B cell (primary cell): Measurements from ENCODE around the gene C10orf53. TPM values are rescaled to one million over a fixed set of nuclear protein-coding genes. Genes with fewer than 3 reads are reported as not detected.
"Not testable (repeated sequence)": the region's sequence is repeated elsewhere in the genome, so short reads cannot be mapped to it uniquely, and the experiment has no call there.

ENCODE experiments used
- ATAC-seq: fragments of 200-7000 bp; cut with Tn5 transposase; one replicate; pipeline ENCODE4 v1.10.0; 2021; ENCODE audit warnings: low read depth, mild to moderate bottlenecking, moderate number of reproducible peaks, moderate library complexity
- CTCF ChIA-PET: fragments of 350-600 bp; sonication (Branson Sonifier 250); formaldehyde crosslinking; loops from one replicate; lab custom pipeline; 2021; ENCODE audit warnings: antibody characterized with exemption, inconsistent platforms; lab: Charles Lee
- POLR2A ChIA-PET: fragments of 350-600 bp; sonication (Branson Sonifier 250); formaldehyde crosslinking; loops from one replicate; lab custom pipeline; 2021; ENCODE audit warnings: antibody characterized with exemption; lab: Charles Lee
- DNase-seq: peaks from one replicate; pipeline ENCODE4 v3.0.0; 2013
- H2AFZ ChIP-seq: 2 replicates; pipeline ENCODE4 v1.6.1; 2012; ENCODE audit warnings: mild to moderate bottlenecking, low read depth, low read length; ENCODE audit not compliant: insufficient read depth, poor library complexity, severe bottlenecking
- H3K27ac ChIP-seq, 2 donors: 1 replicate in 1 of 2; 2 replicates in 1 of 2; pipeline ENCODE4 v1.5.1; 2012 to 2013; ENCODE audit warnings: low read length in 2 of 2, mild to moderate bottlenecking in 2 of 2, moderate library complexity in 1 of 2
- H3K27me3 ChIP-seq, 4 experiments: fragments of 200-600 bp in 1 of 4; sonication (generic) in 1 of 4; replicated peaks in 1 of 4; 1 replicate in 2 of 4; 2 replicates in 2 of 4; pipeline versions ENCODE4 v1.6.1 to v1.7.0; 2013 to 2016; ENCODE audit warnings: low read length in 3 of 4, mild to moderate bottlenecking in 2 of 4, mixed read lengths in 1 of 4, moderate library complexity in 1 of 4; ENCODE audit not compliant: insufficient read depth in 4 of 4, control insufficient read depth in 3 of 4; ENCODE audit errors: control extremely low read depth in 1 of 4
- H3K36me3 ChIP-seq, 2 experiments: replicated peaks in 1 of 2; 1 replicate in 1 of 2; 2 replicates in 1 of 2; pipeline versions ENCODE4 v1.6.1 to v1.7.1; 2013; ENCODE audit warnings: low read length in 1 of 2; ENCODE audit not compliant: insufficient read depth in 2 of 2, control insufficient read depth in 1 of 2; ENCODE audit errors: control extremely low read depth in 1 of 2, extremely low read depth in 1 of 2
- H3K4me1 ChIP-seq, 2 donors: fragments of 200-600 bp in 1 of 2; sonication (generic) in 1 of 2; 1 replicate in 1 of 2; 2 replicates in 1 of 2; pipeline versions ENCODE4 v1.5.1 to v1.6.1; 2013 to 2017; ENCODE audit warnings: low read length in 2 of 2; ENCODE audit not compliant: control insufficient read depth in 2 of 2, insufficient read depth in 2 of 2
- H3K4me2 ChIP-seq: replicated peaks from 2 replicates; pipeline ENCODE3; 2012; ENCODE audit warnings: mild to moderate bottlenecking, low read depth, low read length; ENCODE audit not compliant: poor library complexity, severe bottlenecking
- H3K4me3 ChIP-seq, 5 experiments: fragments of 200-600 bp in 1 of 5; sonication (generic) in 1 of 5; 1 replicate in 3 of 5; 2 replicates in 2 of 5; pipeline versions ENCODE4 v1.5.1 to v1.7.0; 2011 to 2016; ENCODE audit warnings: low read length in 4 of 5, mild to moderate bottlenecking in 4 of 5, low read depth in 2 of 5, control low read depth in 1 of 5, moderate library complexity in 1 of 5; ENCODE audit not compliant: insufficient read depth in 1 of 5; ENCODE audit errors: control extremely low read depth in 1 of 5, extremely low read depth in 1 of 5
- H3K79me2 ChIP-seq: fragments of 200-600 bp; sonication (generic); one replicate; pipeline ENCODE4 v1.6.0; 2016; ENCODE audit warnings: low read length; ENCODE audit not compliant: control insufficient read depth, insufficient read depth
- H3K9ac ChIP-seq: fragments of 200-600 bp; sonication (generic); 2 replicates; pipeline ENCODE4 v1.6.1; 2017; ENCODE audit warnings: mild to moderate bottlenecking, low read length, moderate library complexity
- H3K9me3 ChIP-seq, 3 donors: one replicate each; pipeline versions ENCODE4 v1.6.1 to v1.7.1; 2013; ENCODE audit warnings: low read length in 2 of 3; ENCODE audit not compliant: control insufficient read depth in 2 of 3, insufficient read depth in 1 of 3; ENCODE audit errors: control extremely low read depth in 1 of 3
- H4K20me1 ChIP-seq: 2 replicates; pipeline ENCODE4 v1.6.0; 2012; ENCODE audit warnings: mild to moderate bottlenecking, low read length; ENCODE audit not compliant: insufficient read depth, control insufficient read depth, poor library complexity, severe bottlenecking
- H3K27ac Mint-ChIP-seq: one replicate; pipeline ENCODE4 v1.8.0; 2021; ENCODE audit warnings: mixed read lengths
- H3K27me3 Mint-ChIP-seq: one replicate; pipeline ENCODE4 v1.8.0; 2021; ENCODE audit warnings: mixed read lengths
- H3K4me1 Mint-ChIP-seq: one replicate; pipeline ENCODE4 v1.8.0; 2021; ENCODE audit warnings: mixed read lengths
- H3K4me3 Mint-ChIP-seq: one replicate; pipeline ENCODE4 v1.8.0; 2021; ENCODE audit warnings: mixed read lengths
- H3K9me3 Mint-ChIP-seq: one replicate; pipeline ENCODE4 v1.8.0; 2022; ENCODE audit warnings: mixed read lengths; ENCODE audit not compliant: insufficient read depth
- CTCF ChIP-seq: fragments of 200-600 bp; IDR thresholded peaks from one replicate; pipeline ENCODE4 v1.8.0; 2022; ENCODE audit warnings: antibody characterized with exemption, mild to moderate bottlenecking
- EZH2 ChIP-seq: IDR thresholded peaks from 2 replicates; pipeline ENCODE4 v1.6.1; 2012; ENCODE audit warnings: borderline replicate concordance, low read depth, mild to moderate bottlenecking, moderate library complexity, low read length; ENCODE audit not compliant: insufficient read depth, poor library complexity, severe bottlenecking
- WGBS: methylation state at CpG from one replicate; pipeline ENCODE4 v1.1.5; 2013; ENCODE audit warnings: missing lambda C conversion rate; ENCODE audit not compliant: insufficient coverage; 5-methylcytosine and 5-hydroxymethylcytosine counted together
- intact Hi-C: fragments of 100-400 bp; cut with micrococcal nuclease; formaldehyde crosslinking; loops from one replicate; pipeline ENCODE4 v1.10.0; 2022
- polyA plus RNA-seq: library from polyadenylated mRNA; depleted of rRNA; stranded (reverse); fragments of >200 nt; gene quantifications from 2 replicates; pipeline ENCODE4 v1.2.3, GENCODE V29; 2012
- total RNA-seq, 2 donors: library from RNA; stranded (reverse); fragments of 120-200 nt in 1 of 2; gene quantifications; 1 replicate in 1 of 2; 2 replicates in 1 of 2; pipeline versions ENCODE4 v1.2.3 to v1.2.4, GENCODE V29; 2013 to 2022

The C10orf53 gene
- total and polyA plus RNA-seq, 2 donors (not counting 1 experiment from before 2014, with no cell fraction given) = not detected

DNA sequence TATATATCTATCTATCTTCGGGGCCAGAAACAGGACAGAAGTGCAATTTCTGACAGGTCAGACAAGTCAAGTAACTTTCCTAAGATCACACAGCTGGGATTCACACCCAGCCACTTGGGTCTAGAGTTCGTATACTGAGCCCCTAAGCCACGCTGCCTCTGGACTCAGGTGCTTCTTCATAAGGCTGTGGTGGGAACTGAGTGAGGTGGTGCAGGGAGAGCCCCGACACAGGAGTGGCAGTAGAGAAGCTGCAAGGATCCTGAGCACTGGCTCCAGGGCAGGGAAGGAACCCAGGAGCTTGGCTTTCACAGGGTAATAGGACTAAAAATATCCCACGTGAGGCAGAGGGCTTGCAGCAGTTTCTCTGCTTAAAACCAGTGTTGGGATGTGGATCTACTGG lies 33.8 kb downstream of the C10orf53 start:
- CTCF ChIA-PET = no interaction called here
- H3K4me2 ChIP-seq = no peak overlapping the region
- intact Hi-C loops = no loop called here
- H3K4me3 Mint-ChIP-seq = no peak overlapping the region
- H3K4me1 Mint-ChIP-seq = no peaks in the 10 kb centered on the region
- H3K9me3 Mint-ChIP-seq = no peaks in the 10 kb centered on the region
- H3K27ac Mint-ChIP-seq = no peak overlapping the region
- no peak overlapping the region for H3K4me3 ChIP-seq
- no peaks in the 10 kb centered on the region for H4K20me1 ChIP-seq
- H3K79me2 ChIP-seq = no peaks in the 10 kb centered on the region
- no peak overlapping the region for H3K27ac ChIP-seq
- ATAC-seq (no peak), DNase-seq (no peak)
- H2AFZ ChIP-seq = no peak overlapping the region
- H3K9me3 ChIP-seq = no peaks in the 10 kb centered on the region
- TF ChIP-seq EZH2 (no peak), CTCF (no peak)
- POLR2A ChIA-PET = no interaction called here
- H3K27me3 ChIP-seq = peaks cover 0 to 4% (median 0%) of the 10 kb centered on the region in 4 experiments
- H3K4me1 ChIP-seq = no peaks in the 10 kb centered on the region
- 95% methylated on average over 3 of the region's 5 CpGs for WGBS
- no peak overlapping the region for H3K9ac ChIP-seq
- no peaks in the 10 kb centered on the region for H3K36me3 ChIP-seq
- H3K27me3 Mint-ChIP-seq = peaks cover 15% of the 10 kb centered on the region

- H4K20me1 ChIP-seq, POLR2A ChIA-PET, H3K9me3 ChIP-seq, ATAC-seq, H3K9me3 Mint-ChIP-seq, H3K27ac Mint-ChIP-seq, H3K36me3 ChIP-seq, H3K79me2 ChIP-seq, H3K4me2 ChIP-seq, H3K27me3 Mint-ChIP-seq, H3K4me1 ChIP-seq, H3K4me3 Mint-ChIP-seq, H3K27ac ChIP-seq, intact Hi-C loops, H3K4me1 Mint-ChIP-seq, H3K4me3 ChIP-seq, CTCF ChIA-PET, H3K27me3 ChIP-seq, H3K9ac ChIP-seq, DNase-seq, H2AFZ ChIP-seq: not testable (repeated sequence)
- WGBS = 90% methylated on average over 7 of the region's 7 CpGs
Observed at GRCh38 chr10:49715157-49715556, 35.7 kb downstream of the C10orf53 start.
